ENCODE results near the gene STX3.
"Not testable (repeated sequence)": the region's sequence is repeated elsewhere in the genome, so short reads cannot be mapped to it uniquely, and the experiment has no call there.

STX3 gene

GRCh38 chr11:59791639-59792038 is 36.5 kb downstream of the STX3 start:
- DNase-seq (ENCODE audit: low spot score): no peak

GRCh38 chr11:59792507-59792906 is 37.3 kb downstream of the STX3 start:
- DNase-seq (ENCODE audit: low spot score): no peak

- no peak for DNase-seq (ENCODE audit: low spot score)
Observed at GRCh38 chr11:59794417-59794816, 39.2 kb downstream of the STX3 start.

GRCh38 chr11:59800390-59801025 is 45.3 kb downstream of the STX3 start:
- DNase-seq (ENCODE audit: low spot score): no peak

- no peak for DNase-seq (ENCODE audit: low spot score)
Observed at GRCh38 chr11:59801160-59801706, 46.1 kb downstream of the STX3 start.

GRCh38 chr11:59801981-59802638 is 46.9 kb downstream of the STX3 start:
- no peak for DNase-seq (ENCODE audit: low spot score)

- peak; percentile 39 for DNase-seq (ENCODE audit: low spot score)
Observed at GRCh38 chr11:59802639-59803176, 47.5 kb downstream of the STX3 start.

- DNase-seq (ENCODE audit: low spot score): no peak
Observed at GRCh38 chr11:59804061-59804460, 48.9 kb downstream of the STX3 start.

- no peak for DNase-seq (ENCODE audit: low spot score)
Observed at GRCh38 chr11:59807047-59807610, 52.0 kb downstream of the STX3 start.

- DNase-seq (ENCODE audit: low spot score): peak; percentile 82
Observed at GRCh38 chr11:59810189-59810910, 55.2 kb downstream of the STX3 start, which contains the start of gene MRPL16. Gene MRPL16 (minus strand): TSS chr11:59810778. CDS start chr11:59810658, 120 bp downstream.

GRCh38 chr11:59810911-59811259 is 55.7 kb downstream of the STX3 start:
- no peak for DNase-seq (ENCODE audit: low spot score)

- no peak for DNase-seq (ENCODE audit: low spot score)
Observed at GRCh38 chr11:59812220-59812619, 57.0 kb downstream of the STX3 start.

- no peak for DNase-seq (ENCODE audit: low spot score)
Observed at GRCh38 chr11:59813364-59813763, 58.2 kb downstream of the STX3 start.

- DNase-seq (ENCODE audit: low spot score): no peak
Observed at GRCh38 chr11:59814021-59814420, 58.8 kb downstream of the STX3 start.

GRCh38 chr11:59815754-59816153 is 60.6 kb downstream of the STX3 start:
- no peak for DNase-seq (ENCODE audit: low spot score)

- DNase-seq (ENCODE audit: low spot score): not testable (repeated sequence)
Observed at GRCh38 chr11:59816434-59816833, 61.3 kb downstream of the STX3 start.

- DNase-seq (ENCODE audit: low spot score): no peak
Observed at GRCh38 chr11:59818572-59818971, 63.4 kb downstream of the STX3 start.

- DNase-seq (ENCODE audit: low spot score): peak; percentile 23
Observed at GRCh38 chr11:59822989-59823566, 67.9 kb downstream of the STX3 start.

GRCh38 chr11:59829358-59829757 is 74.2 kb downstream of the STX3 start:
- no peak for DNase-seq (ENCODE audit: low spot score)

- no peak for DNase-seq (ENCODE audit: low spot score)
Observed at GRCh38 chr11:59833602-59834001, 78.4 kb downstream of the STX3 start.

GRCh38 chr11:59839615-59840014 is 84.4 kb downstream of the STX3 start:
- no peak for DNase-seq (ENCODE audit: low spot score)

- DNase-seq (ENCODE audit: low spot score): no peak
Observed at GRCh38 chr11:59841514-59841913, 86.3 kb downstream of the STX3 start.
